HEK293T (cell line): ENCODE results near the gene MLF2.

Experiments
- CTCF ChIA-PET: fragments of 350-600 bp; formaldehyde crosslinking; extraction: SDS; loops from one replicate; lab custom pipeline; 2021; ENCODE audit warnings: antibody characterized with exemption, inconsistent platforms; lab: Yijun Ruan, JAX
- POLR2A ChIA-PET: fragments of 350-600 bp; formaldehyde crosslinking; extraction: SDS; loops from one replicate; lab custom pipeline; 2020; ENCODE audit warnings: antibody characterized with exemption, inconsistent platforms; lab: Yijun Ruan, JAX
- DNase-seq: peaks from one replicate; pipeline ENCODE4 v3.0.0; 2012; ENCODE audit warnings: mixed read lengths; ENCODE audit errors: extremely low spot score
- ARNT ChIP-seq: fragments of 450-650 bp; IDR thresholded peaks from 2 replicates; pipeline ENCODE4 v1.6.1; 2017; ENCODE audit warnings: mild to moderate bottlenecking
- BHLHE40 ChIP-seq: fragments of 450-650 bp; IDR thresholded peaks from 2 replicates; pipeline ENCODE4 v1.6.1; 2016; ENCODE audit warnings: mild to moderate bottlenecking, moderate library complexity, borderline replicate concordance
- CTBP1 ChIP-seq: fragments of 450-650 bp; IDR thresholded peaks from 2 replicates; pipeline ENCODE4 v1.6.1; 2016; ENCODE audit warnings: borderline replicate concordance
- ELF4 ChIP-seq: fragments of 450-650 bp; IDR thresholded peaks from 2 replicates; pipeline ENCODE4 v1.6.1; 2017; ENCODE audit warnings: antibody characterized with exemption
- FOXA1 ChIP-seq: fragments of 450-650 bp; IDR thresholded peaks from 2 replicates; pipeline ENCODE4 v1.6.1; 2016; ENCODE audit warnings: mild to moderate bottlenecking
- FOXK2 ChIP-seq: fragments of 450-650 bp; IDR thresholded peaks from 2 replicates; pipeline ENCODE4 v1.6.1; 2016; ENCODE audit warnings: mild to moderate bottlenecking
- FOXM1 ChIP-seq: fragments of 450-650 bp; IDR thresholded peaks from 2 replicates; pipeline ENCODE4 v1.6.1; 2017; ENCODE audit warnings: mild to moderate bottlenecking, borderline replicate concordance
- HDGF ChIP-seq: fragments of 450-650 bp; IDR thresholded peaks from 2 replicates; pipeline ENCODE4 v1.6.1; 2017; ENCODE audit warnings: antibody characterized with exemption, borderline replicate concordance
- L3MBTL2 ChIP-seq: fragments of 450-650 bp; conservative IDR thresholded peaks from 2 replicates; pipeline ENCODE4 v1.6.1; 2016; ENCODE audit warnings: mild to moderate bottlenecking
- LEF1 ChIP-seq: fragments of 450-650 bp; IDR thresholded peaks from 2 replicates; pipeline ENCODE4 v1.6.1; 2017; ENCODE audit warnings: mild to moderate bottlenecking, borderline replicate concordance
- NFRKB ChIP-seq: fragments of 450-650 bp; IDR thresholded peaks from 2 replicates; pipeline ENCODE4 v1.6.1; 2016; ENCODE audit warnings: mild to moderate bottlenecking, moderate library complexity
- SP1 ChIP-seq: fragments of 450-650 bp; IDR thresholded peaks from 2 replicates; pipeline ENCODE4 v1.6.1; 2017
- SUZ12 ChIP-seq: fragments of 450-650 bp; IDR thresholded peaks from 2 replicates; pipeline ENCODE4 v1.6.1; 2016; ENCODE audit warnings: mild to moderate bottlenecking
- TARDBP ChIP-seq: fragments of 450-650 bp; IDR thresholded peaks from 2 replicates; pipeline ENCODE4 v1.6.1; 2016
- ZNF384 ChIP-seq: fragments of 450-650 bp; IDR thresholded peaks from 2 replicates; pipeline ENCODE4 v1.6.1; 2016
- TF ChIP-seq, protein P1 (sequence below): fragments of 450-650 bp; IDR thresholded peaks from 2 replicates; pipeline ENCODE4 v1.6.1; 2016

Gene MLF2

DNA sequence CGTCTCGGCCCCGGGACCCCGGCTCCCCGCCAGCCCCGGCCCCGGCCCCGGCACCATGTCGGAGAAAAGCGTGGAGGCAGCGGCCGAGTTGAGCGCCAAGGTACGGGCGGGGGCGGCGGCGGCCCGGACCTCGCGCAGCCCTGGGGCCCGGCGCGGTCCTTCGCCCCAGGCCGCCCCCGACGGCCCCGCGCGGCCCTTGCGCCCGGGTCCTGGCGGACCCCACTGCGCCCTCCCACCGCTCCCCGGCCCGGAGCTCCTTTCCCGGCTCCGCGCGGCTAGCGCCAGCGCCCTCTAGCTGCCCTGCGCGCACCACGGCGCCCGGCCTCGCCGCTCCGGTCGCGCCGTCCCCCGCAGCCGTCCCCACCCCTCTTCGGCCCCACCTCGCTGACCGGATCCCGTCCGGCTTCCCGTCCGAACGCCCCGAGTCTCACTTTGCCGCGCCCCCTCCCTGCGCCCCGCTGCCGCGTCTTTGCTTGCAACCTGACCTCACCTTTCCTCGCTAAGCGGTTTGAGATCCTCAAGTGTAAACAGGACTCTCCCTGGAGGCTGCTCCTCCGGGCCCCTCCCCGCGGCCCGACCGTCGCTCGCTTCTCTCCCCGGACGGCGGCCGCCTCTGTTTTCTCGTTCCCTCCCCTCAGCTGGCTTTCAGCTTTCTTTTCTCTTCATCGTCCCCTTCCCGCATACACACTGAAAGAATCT is 13.9 kb upstream of the MLF2 start:
- DNase-seq, result peak; percentile 63
- POLR2A ChIA-PET, result interaction anchor here (0.8 to 8.6 kb wide), 23 partner anchors 11 to 233 kb away, joined by 3 to 148 read pairs (median 5); partner anchors contain the start of genes CD4, CDCA3, COPS7A and GAPDH
- TF ChIP-seq SUZ12 (no peak), FOXA1 (no peak), L3MBTL2 (no peak), NFRKB (no peak), FOXM1 (no peak), LEF1 (no peak), FOXK2 (no peak), HDGF (no peak), ARNT (no peak), CTBP1 (no peak), ELF4 (no peak), BHLHE40 (no peak), ZNF384 (no peak), SP1 (no peak), TARDBP (no peak)
- TF ChIP-seq, protein P1, sequence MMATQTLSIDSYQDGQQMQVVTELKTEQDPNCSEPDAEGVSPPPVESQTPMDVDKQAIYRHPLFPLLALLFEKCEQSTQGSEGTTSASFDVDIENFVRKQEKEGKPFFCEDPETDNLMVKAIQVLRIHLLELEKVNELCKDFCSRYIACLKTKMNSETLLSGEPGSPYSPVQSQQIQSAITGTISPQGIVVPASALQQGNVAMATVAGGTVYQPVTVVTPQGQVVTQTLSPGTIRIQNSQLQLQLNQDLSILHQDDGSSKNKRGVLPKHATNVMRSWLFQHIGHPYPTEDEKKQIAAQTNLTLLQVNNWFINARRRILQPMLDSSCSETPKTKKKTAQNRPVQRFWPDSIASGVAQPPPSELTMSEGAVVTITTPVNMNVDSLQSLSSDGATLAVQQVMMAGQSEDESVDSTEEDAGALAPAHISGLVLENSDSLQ, result no peak
- CTCF ChIA-PET, result interaction anchor here (0.6 to 4.1 kb wide), 17 partner anchors 8 to 177 kb away, joined by 3 to 38 read pairs (median 4); partner anchors contain the start of genes C12orf57, COPS7A, GPR162 and MLF2

DNA sequence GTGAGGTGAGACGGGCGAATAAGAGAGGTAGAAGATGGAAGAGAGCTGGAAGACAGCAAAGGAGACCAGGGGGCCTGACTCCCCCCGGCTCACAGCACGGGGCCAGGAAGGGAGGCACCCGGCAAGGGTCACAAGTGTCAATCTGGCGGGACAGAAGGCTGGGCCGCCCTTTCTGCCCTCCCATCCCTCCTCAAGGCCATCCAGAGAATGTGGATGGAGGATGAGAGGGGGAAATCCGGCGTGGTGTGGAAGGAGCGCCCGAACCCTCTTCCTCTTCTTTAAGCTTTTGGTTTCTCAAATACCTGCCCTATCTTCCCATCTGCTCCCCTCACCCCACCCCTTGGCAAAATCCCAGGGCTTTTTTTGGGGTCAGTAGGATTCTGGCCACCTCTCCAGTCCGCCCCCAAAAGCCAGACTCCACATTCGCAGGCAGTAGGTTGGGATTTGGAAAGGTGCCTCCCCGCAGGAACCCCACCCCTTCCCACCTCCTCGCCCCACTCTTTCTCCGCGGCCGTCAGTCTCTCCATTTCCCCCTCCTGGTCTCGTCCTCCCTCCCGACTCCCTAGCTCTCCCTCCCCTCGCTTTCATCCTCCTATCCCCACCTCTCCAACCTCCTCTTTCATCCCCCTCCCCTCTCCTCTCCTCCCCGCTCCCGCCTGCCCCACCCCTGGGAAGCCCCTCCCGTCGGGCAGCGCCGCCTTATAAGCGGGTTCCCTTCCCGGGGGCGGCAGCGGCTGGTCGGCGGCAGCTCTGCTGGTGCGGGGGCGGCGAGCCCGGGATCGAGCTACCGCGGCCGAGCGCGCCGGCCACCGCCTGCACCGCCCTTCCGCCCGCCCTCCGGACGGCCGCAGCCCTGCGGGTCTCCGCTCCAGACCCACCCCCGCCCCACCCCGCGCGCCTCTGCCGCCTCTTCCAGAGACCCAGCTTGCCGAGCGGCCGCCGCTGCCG is 13.0 kb upstream of the MLF2 start, which contains the start of gene PTMS:
TSS of gene PTMS (plus strand) at position 730 of the 948 bp plus-strand sequence. CDS start 343 bp downstream, outside the sequence.
- no peak for TF ChIP-seq BHLHE40
- TF ChIP-seq LEF1, result no peak
- TF ChIP-seq FOXM1, result 0 out of 2 replicates have a peak, but pooled peaks have one; percentile 29
- TF ChIP-seq L3MBTL2, result no peak
- POLR2A ChIA-PET, result interaction anchor here (0.6 to 8.6 kb wide), 27 partner anchors 12 to 232 kb away, joined by 3 to 148 read pairs (median 4); partner anchors contain the start of genes CDCA3, COPS7A, ENO2 and GAPDH
- CTCF ChIA-PET, result interaction anchor here (0.6 to 4.1 kb wide), 18 partner anchors 9 to 178 kb away, joined by 3 to 38 read pairs (median 4); partner anchors contain the start of genes C12orf57, COPS7A, GPR162 and MLF2
- DNase-seq, result peak; percentile 58

DNA sequence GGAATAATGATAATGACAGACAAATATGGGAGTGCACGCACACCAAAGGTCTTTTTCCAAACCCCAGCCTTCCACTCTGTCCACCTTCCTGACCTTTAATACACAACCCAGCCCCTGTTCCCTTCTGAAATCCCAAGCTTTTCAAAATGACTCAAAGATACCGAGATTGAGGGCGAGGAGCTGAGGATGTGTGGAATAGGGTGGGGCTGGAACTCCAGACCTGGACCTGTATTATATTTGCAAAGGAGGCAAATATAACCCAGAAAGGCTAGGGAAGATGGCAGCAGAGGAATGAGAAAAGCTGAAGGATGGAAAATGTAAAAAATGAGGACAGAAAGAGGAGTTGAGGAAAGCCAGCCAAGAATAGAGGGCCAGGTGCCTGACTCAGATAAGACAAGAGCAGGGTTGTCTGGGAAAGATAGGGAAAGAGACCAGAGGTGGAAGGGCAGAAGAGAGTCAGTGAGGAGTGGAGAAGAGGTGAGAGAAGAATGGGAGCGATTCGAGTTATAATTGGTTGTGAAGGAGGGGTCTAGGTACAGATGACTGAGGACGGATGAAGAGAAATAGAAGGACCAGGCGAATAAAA is 12.2 kb upstream of the MLF2 start:
- TF ChIP-seq HDGF, result no peak
- no peak for TF ChIP-seq TARDBP
- TF ChIP-seq FOXA1, result no peak
- no peak for TF ChIP-seq SUZ12
- TF ChIP-seq CTBP1, result no peak
- TF ChIP-seq, protein P1, result no peak
- TF ChIP-seq NFRKB, result no peak
- no peak for TF ChIP-seq BHLHE40
- no peak for TF ChIP-seq ZNF384
- no peak for TF ChIP-seq ARNT
- no peak for TF ChIP-seq L3MBTL2
- TF ChIP-seq ELF4, result no peak
- TF ChIP-seq FOXK2, result no peak
- no peak for TF ChIP-seq FOXM1
- TF ChIP-seq LEF1, result no peak
- no peak for DNase-seq
- POLR2A ChIA-PET, result interaction anchor here (0.7 to 8.6 kb wide), 12 partner anchors 12 to 157 kb away, joined by 3 to 148 read pairs (median 12); partner anchors contain the start of genes CDCA3, COPS7A, GPR162 and MLF2
- CTCF ChIA-PET, result interaction anchor here (0.7 to 4.1 kb wide), 4 partner anchors 12 to 41 kb away, joined by 3 to 38 read pairs (median 15); partner anchors contain the start of genes COPS7A and MLF2

DNA sequence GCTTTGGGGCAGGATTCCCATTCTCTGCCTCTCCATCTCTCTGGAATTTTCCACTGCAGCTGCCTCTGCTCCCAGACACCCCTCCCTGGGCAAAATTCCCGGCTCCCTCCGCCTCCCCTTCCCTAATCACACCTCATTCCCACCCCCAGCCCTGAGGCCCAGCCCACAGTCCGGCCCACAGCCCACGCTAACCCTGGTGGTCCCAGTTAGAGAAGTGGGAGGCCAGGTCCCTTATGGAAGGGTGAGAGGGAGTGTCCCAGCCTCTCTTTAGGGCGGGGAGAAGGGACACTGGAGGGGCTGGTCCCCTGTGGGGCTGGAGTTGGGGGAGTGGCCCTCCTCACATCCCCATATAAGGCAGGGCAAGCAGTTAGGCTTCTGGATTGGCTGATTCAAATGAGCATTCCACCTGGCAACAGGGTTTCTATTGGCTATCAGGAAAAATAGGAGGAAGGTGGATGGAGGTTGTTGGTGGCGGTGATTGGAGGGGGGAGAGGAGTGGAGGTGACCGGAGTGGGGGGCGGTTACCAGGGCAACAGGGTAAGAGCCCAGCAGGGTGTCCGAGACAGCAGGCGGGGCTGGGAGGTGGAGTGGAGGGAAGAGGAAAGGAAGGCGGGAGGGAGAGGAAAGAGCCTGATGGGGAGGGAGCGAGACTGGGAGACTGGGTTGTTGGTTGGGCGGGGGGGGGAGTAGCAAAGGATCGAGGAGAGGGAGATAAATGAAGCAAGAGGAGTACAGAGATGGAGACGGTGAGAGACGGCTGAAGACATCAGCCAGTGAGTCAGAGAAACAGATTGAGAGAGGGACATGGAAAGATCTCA is 11.3 kb upstream of the MLF2 start:
- peak; percentile 94 for DNase-seq
- ChIA-PET CTCF (interaction anchor here (0.7 to 4.1 kb wide), 5 partner anchors 11 to 191 kb away, joined by 3 to 38 read pairs (median 5); partner anchors contain the start of gene MLF2), POLR2A (interaction anchor here (0.9 to 8.6 kb wide), 5 partner anchors 11 to 64 kb away, joined by 3 to 148 read pairs (median 9); partner anchors contain the start of genes COPS7A, MLF2 and P3H3)
- no peak for TF ChIP-seq FOXK2
- no peak for TF ChIP-seq LEF1
- TF ChIP-seq SUZ12, result no peak
- TF ChIP-seq CTBP1, result no peak
- TF ChIP-seq HDGF, result no peak
- TF ChIP-seq FOXM1, result peak; percentile 98
